ENCODE data around the gene KY. TPM values are rescaled to one million over a fixed set of nuclear protein-coding genes. Genes with fewer than 3 reads are reported as not detected.

KY gene
- total and polyA plus RNA-seq, 9 of the 15 experiments (the other 6 are each of a cell fraction or from before 2014, with no cell fraction given) = not detected

GRCh38 chr3:134655706-134656105 is 4.9 kb upstream of the KY start (continued):
- no peak for TF ChIP-seq PHB (CRISPR knock-in tag; IDR thresholded peaks at IDR 0.05)

DNA sequence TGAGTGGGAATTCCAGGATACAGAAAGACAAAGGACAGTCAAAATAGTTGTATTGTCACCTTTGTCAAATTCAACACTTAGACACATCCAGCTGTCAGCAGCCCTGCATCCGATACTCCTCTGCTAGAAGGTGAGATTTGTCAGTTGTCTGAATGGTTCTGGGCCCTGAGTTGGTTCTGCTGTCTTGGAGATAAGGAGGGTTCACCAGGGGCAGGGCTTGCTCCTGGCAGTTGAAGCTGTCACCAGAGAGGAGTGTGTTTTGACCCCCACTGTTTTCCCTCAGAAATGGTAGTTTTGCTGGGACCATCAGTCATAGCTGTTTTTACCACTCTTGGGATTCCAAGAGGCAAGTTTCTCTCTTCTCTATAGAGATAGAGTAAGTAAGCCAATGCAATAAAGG is 3.2 kb upstream of the KY start:
- no TSS peak for BruUV-seq (replicated peaks)
- in situ Hi-C loops (cut with MboI) = no loop called here
- intact Hi-C loops (cut with micrococcal nuclease) = no loop called here
- no peaks in the 10 kb centered on the region for H3K36me3 ChIP-seq (ENCODE audit: control insufficient read depth, insufficient read depth, low read length)
- H3K27me3 ChIP-seq (ENCODE audit: control insufficient read depth in 2 of 2, insufficient read depth in 2 of 2, low read length in 2 of 2) = peaks cover 0 to 12% of the 10 kb centered on the region in 2 experiments; a peak in 2 of 5 replicates
- ATAC-seq (no peak), DNase-seq (ENCODE audit: extremely low read depth in 1 of 4, low spot score in 3 of 4) (no peak), FAIRE-seq (no peak)
- H3K4me2 ChIP-seq (ENCODE audit: insufficient read depth, low read length) = no peak overlapping the region
- no peaks in the 10 kb centered on the region; the same call in 1 of the 2 replicates for H4K20me1 ChIP-seq (replicated peaks; ENCODE audit: control insufficient read depth, insufficient read depth, low read length)
- H3K9ac ChIP-seq (ENCODE audit: insufficient read depth in 1 of 2, low read depth in 2 of 2, low read length in 2 of 2) = no peak overlapping the region
- ChIA-PET POLR2A (no interaction called here), CTCF (ENCODE audit: low intra/inter-chr PET ratio) (no interaction called here)
- 0% methylated on average over 1 of the region's 1 CpG for WGBS (ENCODE audit: insufficient coverage, low coverage, missing lambda C conversion rate)
- no peaks in the 10 kb centered on the region; a peak in 1 of 5 replicates for H3K4me1 ChIP-seq (replicated peaks in 1 of 2; ENCODE audit: control insufficient read depth in 2 of 2, insufficient read depth in 2 of 2, low read length in 2 of 2)
- H3K27ac ChIP-seq (ENCODE audit: extremely low read depth, low read depth, low read length) = no peak overlapping the region
- TF ChIP-seq ESRRA (IDR thresholded peaks at IDR 0.05; ENCODE audit: borderline replicate concordance, low read depth) = no peak
- TF ChIP-seq CBFA2T2 (conservative IDR thresholded peaks at IDR 0.05) = no peak
- no peak for TF ChIP-seq MEF2D (tag; conservative IDR thresholded peaks at IDR 0.05; ENCODE audit: low read depth)
- no peak for TF ChIP-seq ZNF79 (CRISPR knock-in tag; IDR thresholded peaks at IDR 0.05; ENCODE audit: low read depth)
- TF ChIP-seq ZNF668 (CRISPR knock-in tag; IDR thresholded peaks at IDR 0.05) = no peak
- no peak for TF ChIP-seq BDP1 (IDR thresholded peaks at IDR 0.05; ENCODE audit: insufficient read depth, insufficient read length)
- no peak for TF ChIP-seq MXI1 (IDR thresholded peaks at IDR 0.05; ENCODE audit: low read depth, low read length)
- TF ChIP-seq, protein P1, sequence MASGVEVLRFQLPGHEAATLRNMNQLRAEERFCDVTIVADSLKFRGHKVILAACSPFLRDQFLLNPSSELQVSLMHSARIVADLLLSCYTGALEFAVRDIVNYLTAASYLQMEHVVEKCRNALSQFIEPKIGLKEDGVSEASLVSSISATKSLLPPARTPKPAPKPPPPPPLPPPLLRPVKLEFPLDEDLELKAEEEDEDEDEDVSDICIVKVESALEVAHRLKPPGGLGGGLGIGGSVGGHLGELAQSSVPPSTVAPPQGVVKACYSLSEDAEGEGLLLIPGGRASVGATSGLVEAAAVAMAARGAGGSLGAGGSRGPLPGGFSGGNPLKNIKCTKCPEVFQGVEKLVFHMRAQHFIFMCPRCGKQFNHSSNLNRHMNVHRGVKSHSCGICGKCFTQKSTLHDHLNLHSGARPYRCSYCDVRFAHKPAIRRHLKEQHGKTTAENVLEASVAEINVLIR (CRISPR knock-in tag; IDR thresholded peaks at IDR 0.05) = no peak
- TF ChIP-seq E2F3 (CRISPR knock-in tag; IDR thresholded peaks at IDR 0.05) = no peak
- TF ChIP-seq ZBTB26 (CRISPR knock-in tag; IDR thresholded peaks at IDR 0.05) = no peak
- TF ChIP-seq, protein P2, sequence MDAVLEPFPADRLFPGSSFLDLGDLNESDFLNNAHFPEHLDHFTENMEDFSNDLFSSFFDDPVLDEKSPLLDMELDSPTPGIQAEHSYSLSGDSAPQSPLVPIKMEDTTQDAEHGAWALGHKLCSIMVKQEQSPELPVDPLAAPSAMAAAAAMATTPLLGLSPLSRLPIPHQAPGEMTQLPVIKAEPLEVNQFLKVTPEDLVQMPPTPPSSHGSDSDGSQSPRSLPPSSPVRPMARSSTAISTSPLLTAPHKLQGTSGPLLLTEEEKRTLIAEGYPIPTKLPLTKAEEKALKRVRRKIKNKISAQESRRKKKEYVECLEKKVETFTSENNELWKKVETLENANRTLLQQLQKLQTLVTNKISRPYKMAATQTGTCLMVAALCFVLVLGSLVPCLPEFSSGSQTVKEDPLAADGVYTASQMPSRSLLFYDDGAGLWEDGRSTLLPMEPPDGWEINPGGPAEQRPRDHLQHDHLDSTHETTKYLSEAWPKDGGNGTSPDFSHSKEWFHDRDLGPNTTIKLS (IDR thresholded peaks at IDR 0.05; ENCODE audit: borderline replicate concordance, low read depth) = no peak
- no peak for TF ChIP-seq RBFOX2 (IDR thresholded peaks at IDR 0.05; ENCODE audit: low read depth, low read length)
- no peak for TF ChIP-seq HDAC3 (IDR thresholded peaks at IDR 0.05; ENCODE audit: borderline replicate concordance, partially characterized antibody)
- TF ChIP-seq, protein P3, sequence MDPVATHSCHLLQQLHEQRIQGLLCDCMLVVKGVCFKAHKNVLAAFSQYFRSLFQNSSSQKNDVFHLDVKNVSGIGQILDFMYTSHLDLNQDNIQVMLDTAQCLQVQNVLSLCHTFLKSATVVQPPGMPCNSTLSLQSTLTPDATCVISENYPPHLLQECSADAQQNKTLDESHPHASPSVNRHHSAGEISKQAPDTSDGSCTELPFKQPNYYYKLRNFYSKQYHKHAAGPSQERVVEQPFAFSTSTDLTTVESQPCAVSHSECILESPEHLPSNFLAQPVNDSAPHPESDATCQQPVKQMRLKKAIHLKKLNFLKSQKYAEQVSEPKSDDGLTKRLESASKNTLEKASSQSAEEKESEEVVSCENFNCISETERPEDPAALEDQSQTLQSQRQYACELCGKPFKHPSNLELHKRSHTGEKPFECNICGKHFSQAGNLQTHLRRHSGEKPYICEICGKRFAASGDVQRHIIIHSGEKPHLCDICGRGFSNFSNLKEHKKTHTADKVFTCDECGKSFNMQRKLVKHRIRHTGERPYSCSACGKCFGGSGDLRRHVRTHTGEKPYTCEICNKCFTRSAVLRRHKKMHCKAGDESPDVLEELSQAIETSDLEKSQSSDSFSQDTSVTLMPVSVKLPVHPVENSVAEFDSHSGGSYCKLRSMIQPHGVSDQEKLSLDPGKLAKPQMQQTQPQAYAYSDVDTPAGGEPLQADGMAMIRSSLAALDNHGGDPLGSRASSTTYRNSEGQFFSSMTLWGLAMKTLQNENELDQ (CRISPR knock-in tag; IDR thresholded peaks at IDR 0.05; ENCODE audit: borderline replicate concordance) = no peak
- H3K4me3 ChIP-seq = no peak overlapping the region
- H3K9me3 ChIP-seq (replicated peaks; ENCODE audit: control insufficient read depth, insufficient read depth, low read depth, low read length) = no peaks in the 10 kb centered on the region
- H3K9me1 ChIP-seq (ENCODE audit: control insufficient read depth, insufficient read depth, low read length) = no peaks in the 10 kb centered on the region
- H2AFZ ChIP-seq (ENCODE audit: low read depth, low read length) = no peak overlapping the region
- H3K79me2 ChIP-seq (ENCODE audit: control insufficient read depth, insufficient read depth, low read length) = no peaks in the 10 kb centered on the region

Measured in K562 (cell line).